Thoracic aorta (tissue), 2 donors: ENCODE results near the gene CBFA2T3. TPM values are rescaled to one million over a fixed set of nuclear protein-coding genes. Genes with fewer than 3 reads are reported as not detected.
"Not testable (repeated sequence)": the region's sequence is repeated elsewhere in the genome, so short reads cannot be mapped to it uniquely, and the experiment has no call there.

Experiments used
- ATAC-seq: fragments of 150-250 bp; one replicate; pipeline ENCODE4 v1.8.0; 2017; ENCODE audit warnings: low read depth; ENCODE audit not compliant: insufficient number of reproducible peaks, low FRiP score
- DNase-seq: peaks from one replicate; pipeline ENCODE4 v3.0.0-alpha.2; 2020; ENCODE audit warnings: low spot score
- H3K27ac ChIP-seq, 2 donors: fragments of 200-600 bp; sonication (generic); 1 replicate in 1 of 2; 2 replicates in 1 of 2; pipeline ENCODE4 v1.5.1; 2016; ENCODE audit warnings: mild to moderate bottlenecking in 2 of 2, moderate library complexity in 2 of 2
- H3K27me3 ChIP-seq: fragments of 200-600 bp; sonication (generic); replicated peaks from 2 replicates; pipeline ENCODE4 v1.6.0; 2016; ENCODE audit warnings: mild to moderate bottlenecking; ENCODE audit not compliant: insufficient read depth
- H3K36me3 ChIP-seq: fragments of 200-600 bp; sonication (generic); one replicate; pipeline ENCODE4 v1.5.1; 2016
- H3K4me1 ChIP-seq, 2 donors: fragments of 200-600 bp; sonication (generic); 1 replicate in 1 of 2; 2 replicates in 1 of 2; pipeline versions ENCODE4 v1.5.1 to v1.6.0; 2016; ENCODE audit warnings: low read depth in 2 of 2, mild to moderate bottlenecking in 1 of 2; ENCODE audit not compliant: control insufficient read depth in 1 of 2
- H3K4me3 ChIP-seq: fragments of 200-600 bp; sonication (generic); 2 replicates; pipeline ENCODE4 v1.5.1; 2016; ENCODE audit warnings: mild to moderate bottlenecking
- H3K9me3 ChIP-seq: fragments of 200-600 bp; sonication (generic); 2 replicates; pipeline ENCODE4 v1.5.1; 2016
- CTCF ChIP-seq: fragments of 200-600 bp; sonication (generic); IDR thresholded peaks from one replicate; pipeline ENCODE4 v1.5.1; 2019; ENCODE audit warnings: antibody characterized with exemption
- total RNA-seq, 2 donors: library from RNA; depleted of rRNA; stranded (reverse); fragments of >200 nt; gene quantifications; one replicate each; pipeline versions ENCODE4 v1.1.0 to v1.2.3, GENCODE V29; 2016

The CBFA2T3 gene
- total RNA-seq, 2 donors from 2014 or later: 3.9 to 6.6 TPM

- peaks cover 6% of the 10 kb centered on the region for H3K9me3 ChIP-seq
- TF ChIP-seq CTCF: no peak
- DNase-seq (no peak), ATAC-seq (no peak)
- H3K27ac ChIP-seq: no peak overlapping the region
- no peaks in the 10 kb centered on the region for H3K4me1 ChIP-seq
- H3K4me3 ChIP-seq: no peak overlapping the region
- H3K36me3 ChIP-seq: no peaks in the 10 kb centered on the region
- H3K27me3 ChIP-seq: no peaks in the 10 kb centered on the region
Measured at GRCh38 chr16:89005201-89006035, 28.4 kb upstream of the CBFA2T3 start.

GRCh38 chr16:89004209-89004831 lies 27.3 kb upstream of the CBFA2T3 start:
- no peaks in the 10 kb centered on the region for H3K27me3 ChIP-seq
- DNase-seq (no peak), ATAC-seq (no peak)

DNA sequence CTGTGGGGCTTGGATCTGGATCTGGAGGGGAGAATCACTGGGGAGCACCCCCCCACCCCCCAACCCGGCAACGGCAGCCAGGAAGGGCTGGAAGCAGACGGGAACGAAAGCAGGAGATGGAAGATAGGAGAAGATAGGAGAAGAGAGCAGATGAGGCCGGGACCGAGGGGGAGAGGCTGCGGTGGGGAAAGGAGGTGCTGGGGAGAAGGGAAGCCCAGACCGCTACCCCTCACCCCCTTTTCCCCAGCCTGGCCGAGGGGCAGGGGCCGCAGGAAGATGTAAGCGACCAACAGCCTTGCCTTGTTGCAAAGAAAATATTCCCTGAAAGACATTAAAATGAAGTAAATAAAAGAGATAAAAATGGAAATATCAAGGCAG lies 26.8 kb upstream of the CBFA2T3 start:
- no peak overlapping the region for H3K4me3 ChIP-seq
- no peak overlapping the region for H3K27ac ChIP-seq
- DNase-seq: no peak
- no peaks in the 10 kb centered on the region for H3K36me3 ChIP-seq
- no peaks in the 10 kb centered on the region for H3K27me3 ChIP-seq
- no peak for ATAC-seq
- no peak for TF ChIP-seq CTCF
- H3K9me3 ChIP-seq: peaks cover 7% of the 10 kb centered on the region
- no peaks in the 10 kb centered on the region for H3K4me1 ChIP-seq

More at GRCh38 chr16:89004209-89004831, 27.3 kb upstream of the CBFA2T3 start:
- Histone ChIP-seq H3K9me3 (peaks cover 6% of the 10 kb centered on the region), H3K4me3 (no peak overlapping the region), H3K4me1 (no peaks in the 10 kb centered on the region), H3K36me3 (no peaks in the 10 kb centered on the region), H3K27ac (no peak overlapping the region)
- TF ChIP-seq CTCF: no peak

- H3K9me3 ChIP-seq: peaks cover 14% of the 10 kb centered on the region
- H3K36me3 ChIP-seq: no peaks in the 10 kb centered on the region
- H3K27me3 ChIP-seq: no peaks in the 10 kb centered on the region
- H3K27ac ChIP-seq: no peak overlapping the region
- DNase-seq (no peak), ATAC-seq (no peak)
- no peak for TF ChIP-seq CTCF
- no peaks in the 10 kb centered on the region for H3K4me1 ChIP-seq
- no peak overlapping the region for H3K4me3 ChIP-seq
Measured at GRCh38 chr16:89002851-89003830, 26.1 kb upstream of the CBFA2T3 start.

DNA sequence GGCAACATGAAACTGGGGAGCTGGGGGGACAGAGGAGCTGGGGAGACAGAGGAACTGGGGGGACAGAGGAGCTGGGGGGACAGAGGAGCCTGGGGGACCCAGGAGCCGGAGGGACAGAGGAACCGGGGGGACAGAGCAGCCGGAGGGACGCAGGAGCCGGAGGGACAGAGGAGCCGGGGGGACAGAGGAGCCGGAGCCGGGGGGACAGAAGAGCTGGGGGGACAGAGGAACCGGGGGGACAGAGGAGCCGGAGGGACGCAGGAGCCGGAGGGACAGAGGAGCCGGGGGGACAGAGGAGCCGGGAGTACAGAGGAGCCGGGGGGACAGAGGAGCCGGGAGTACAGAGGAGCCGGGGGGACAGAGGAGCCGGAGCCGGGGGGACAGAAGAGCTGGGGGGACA lies 25.1 kb upstream of the CBFA2T3 start:
- not testable (repeated sequence) for DNase-seq, H3K27ac ChIP-seq, ATAC-seq, H3K27me3 ChIP-seq, H3K4me1 ChIP-seq, H3K4me3 ChIP-seq, H3K36me3 ChIP-seq
- peaks cover 24% of the 10 kb centered on the region for H3K9me3 ChIP-seq
